Erythroblast (primary cell): ENCODE results near the gene IQGAP1.

Experiments used
- GATA1 ChIP-seq: IDR thresholded peaks from 2 replicates; pipeline ENCODE4 v1.6.1; 2011; ENCODE audit warnings: low read depth, mild to moderate bottlenecking, control low read depth, low read length, moderate library complexity
- POLR2A ChIP-seq: IDR thresholded peaks from 2 replicates; pipeline ENCODE4 v1.6.1; 2011; ENCODE audit warnings: mild to moderate bottlenecking, low read length

DNA sequence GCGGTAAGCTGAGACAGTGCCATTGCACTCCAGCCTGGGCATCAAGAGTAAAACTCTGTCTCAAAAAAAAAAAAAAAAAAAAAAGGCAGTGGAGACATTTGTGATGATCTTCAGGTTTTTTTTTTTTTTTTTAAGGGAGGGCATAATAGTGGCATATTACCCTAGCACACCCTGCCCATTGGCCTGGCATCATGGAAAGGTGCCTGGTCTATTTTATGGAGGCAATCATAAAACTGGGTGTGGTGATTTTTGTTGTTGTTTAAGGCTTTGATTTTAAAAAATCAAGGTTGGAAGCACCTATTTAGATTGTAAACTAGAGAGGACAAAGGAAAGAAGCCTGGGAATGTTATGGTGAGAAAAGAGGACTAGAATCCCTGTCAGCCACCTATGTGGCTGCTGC lies 6.0 kb downstream of the IQGAP1 start:
- TF ChIP-seq POLR2A (no peak), GATA1 (no peak)
